ENCODE data around the gene TCF23.

- TF ChIP-seq EZH2 (IDR thresholded peaks at IDR 0.05; ENCODE audit: borderline replicate concordance, low read depth, low read length, poor library complexity, severe bottlenecking) = no peak
- TF ChIP-seq CTCF (conservative IDR thresholded peaks at IDR 0.05; ENCODE audit: low read depth, low read length) = no peak
Observed at GRCh38 chr2:27178469-27178868, 29.7 kb downstream of the TCF23 start.

Measured in A673 (cell line).